NCI-H2107 treated with DMSO at 0.1 percent for 48 hours (cell line): ENCODE measurements around the gene SSRP1.
A peak's percentile ranks its signal among the peaks of the same experiment; 100 is the strongest.
"Not testable (repeated sequence)": the region's sequence is repeated elsewhere in the genome, so short reads cannot be mapped to it uniquely, and the experiment has no call there.

ENCODE experiments used
- DNase-seq: peaks from one replicate; lab custom pipeline; 2025; ENCODE audit not compliant: unreplicated experiment; lab: John Stamatoyannopoulos, UW

The SSRP1 gene

GRCh38 chr11:57339328-57339727 is 3.6 kb upstream of the SSRP1 start:
- DNase-seq = no peak

DNA sequence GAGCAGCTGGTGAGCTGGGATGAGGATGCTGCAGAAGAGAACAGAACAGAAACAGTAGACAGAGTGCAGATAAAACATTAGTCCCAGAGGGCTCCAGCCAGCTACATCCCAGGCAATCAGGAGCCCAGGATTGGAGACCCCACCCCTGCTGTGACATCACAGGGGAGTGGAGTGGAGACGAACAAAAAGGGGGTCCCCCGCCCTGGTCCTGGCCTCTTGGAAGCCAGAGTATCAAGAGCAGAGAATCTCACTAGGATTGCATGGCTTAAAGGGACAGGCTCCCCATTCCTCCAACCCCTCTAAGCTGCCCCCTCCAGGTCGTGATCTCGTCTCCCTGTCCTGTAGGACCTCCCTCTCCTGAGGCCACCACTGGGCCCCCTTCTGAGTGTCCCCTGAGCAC is 2.5 kb upstream of the SSRP1 start, which contains the start of gene P2RX3:
Gene P2RX3, plus strand, starts transcription at position 211 of the 400 bp plus-strand sequence. CDS start 199 bp downstream, outside the sequence.
- no peak for DNase-seq

DNA sequence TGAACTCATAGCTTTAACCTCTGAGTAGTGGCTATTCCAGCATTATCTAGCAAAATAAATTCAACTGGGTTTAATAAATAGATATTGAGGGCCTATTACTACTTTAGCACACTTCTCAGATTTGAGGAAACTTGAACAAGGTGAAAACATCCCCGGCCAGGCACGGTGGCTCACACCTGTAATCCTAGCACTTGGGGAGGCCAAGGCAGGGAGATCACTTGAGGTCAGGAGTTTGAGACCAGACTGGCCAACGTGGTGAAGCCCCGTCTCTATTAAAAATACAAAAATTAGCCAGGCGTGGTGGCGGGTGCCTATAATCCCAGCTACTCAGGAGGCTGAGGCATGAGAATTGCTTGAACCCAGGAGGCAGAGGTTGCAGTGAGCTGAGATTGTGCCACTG is 1.2 kb upstream of the SSRP1 start:
- not testable (repeated sequence) for DNase-seq

DNA sequence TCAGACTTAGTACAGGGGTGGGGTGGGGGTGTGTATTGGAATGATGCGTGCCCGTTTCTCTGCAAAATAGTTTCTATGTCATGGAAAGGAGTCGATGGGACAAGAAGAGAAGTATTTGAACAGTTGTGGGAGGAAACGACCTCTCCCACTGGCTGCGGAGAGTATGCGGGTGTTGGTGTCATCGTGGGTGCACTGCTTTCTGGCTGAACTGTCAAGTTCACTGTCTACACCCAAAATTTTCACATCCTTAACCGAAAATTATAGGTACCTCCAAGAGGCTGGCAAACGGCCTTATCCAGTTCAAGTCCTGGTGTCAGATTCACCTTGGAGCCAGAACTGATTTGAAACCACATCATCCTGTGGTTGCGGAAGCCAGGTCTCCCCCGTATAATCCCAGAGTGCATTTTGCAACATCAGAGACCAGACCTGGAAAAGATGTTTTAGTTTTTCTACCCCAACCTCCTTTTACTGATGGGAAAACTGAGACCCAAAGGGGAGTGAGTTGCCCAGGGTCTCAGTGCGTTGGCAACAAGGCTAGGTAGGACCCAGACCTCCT is 497 bp upstream of the SSRP1 start:
- DNase-seq = no peak

DNA sequence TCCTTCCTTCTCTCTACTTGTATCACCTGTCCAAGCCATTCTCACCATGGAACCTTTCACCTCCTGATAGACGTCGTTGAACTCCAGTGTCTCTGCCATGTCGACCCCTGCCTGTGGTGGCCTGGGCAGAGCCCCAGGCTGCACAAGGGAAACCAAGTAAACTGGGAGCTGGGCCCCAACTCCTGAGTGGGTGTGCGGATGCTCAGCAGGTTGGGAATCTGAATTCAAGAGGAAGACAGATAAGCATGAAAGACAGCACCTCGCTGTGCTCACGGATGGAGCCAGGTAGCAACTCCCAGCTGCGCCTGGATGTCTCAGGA is 709 bp downstream of the SSRP1 start:
- DNase-seq = no peak

GRCh38 chr11:57332694-57333440 is 2.8 kb downstream of the SSRP1 start:
- no peak for DNase-seq

- DNase-seq = no peak
Observed at GRCh38 chr11:57331720-57332119, 4.0 kb downstream of the SSRP1 start.

GRCh38 chr11:57330029-57330428 is 5.7 kb downstream of the SSRP1 start:
- DNase-seq = no peak

DNA sequence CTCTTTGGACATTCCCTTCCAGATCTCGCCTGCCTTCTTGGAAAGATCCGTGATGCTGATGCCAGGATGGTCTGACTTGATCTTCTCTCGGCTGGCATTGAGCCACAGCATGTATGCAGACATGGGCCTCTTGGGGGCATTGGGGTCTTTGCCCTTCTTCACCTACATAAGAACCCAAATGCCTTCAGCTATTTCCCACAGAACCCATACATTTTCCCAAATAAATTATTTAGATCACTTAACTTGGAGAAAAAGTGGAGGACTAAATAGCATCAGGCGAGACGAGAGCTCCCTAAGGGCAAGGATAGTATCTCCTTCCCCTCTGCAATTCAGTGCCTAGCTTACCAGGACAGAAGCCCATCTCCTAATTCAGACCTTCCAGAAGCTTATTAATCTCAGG is 8.0 kb downstream of the SSRP1 start:
- no peak for DNase-seq

GRCh38 chr11:57325735-57326048 is 10.0 kb downstream of the SSRP1 start:
- peak; percentile 44 for DNase-seq

DNA sequence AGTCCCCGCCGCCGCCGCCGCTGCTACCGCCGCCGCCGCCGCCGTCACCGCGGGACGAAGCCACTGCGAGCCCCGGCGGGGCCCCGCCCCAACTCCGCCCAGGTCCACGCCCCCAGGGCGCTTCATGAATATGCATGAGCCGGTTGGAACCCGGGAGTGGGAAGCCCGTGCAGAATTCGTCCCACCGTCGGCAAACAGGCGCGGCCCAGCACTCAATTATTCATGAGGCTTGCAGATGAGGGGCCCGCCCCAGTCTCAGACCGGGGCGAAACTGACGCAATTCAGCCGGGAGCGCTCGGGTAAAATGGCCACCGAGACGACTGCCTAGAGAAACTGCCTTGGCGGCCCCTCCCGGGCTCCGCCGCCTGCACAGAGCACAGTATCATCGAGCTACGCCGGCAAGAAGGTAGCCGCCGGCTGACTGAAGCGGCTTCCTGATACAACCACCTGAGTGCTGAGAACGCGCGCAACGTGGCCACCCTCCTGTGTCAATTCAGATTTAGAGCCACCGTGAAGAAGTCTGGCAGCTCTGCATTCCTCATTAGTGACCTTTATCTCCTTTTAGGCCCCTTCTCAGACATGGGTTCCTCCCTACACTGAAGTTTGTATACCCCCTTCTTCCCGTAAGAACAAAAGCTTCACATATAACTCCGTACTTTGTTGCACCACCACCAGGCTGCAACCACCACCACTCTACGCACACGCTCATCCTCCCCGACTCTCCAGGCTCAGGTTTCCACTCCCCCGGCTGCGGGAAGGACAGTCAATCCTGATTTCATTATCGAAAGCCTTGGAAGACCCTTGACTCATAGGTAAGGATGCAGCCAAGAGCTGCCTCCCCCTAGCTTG is 10.6 kb downstream of the SSRP1 start, which contains the start of gene TNKS1BP1:
Gene TNKS1BP1, minus strand, starts transcription at position 67 of the 849 bp plus-strand sequence. CDS start 3,067 bp downstream, outside the sequence.
- DNase-seq = peak; percentile 91

DNA sequence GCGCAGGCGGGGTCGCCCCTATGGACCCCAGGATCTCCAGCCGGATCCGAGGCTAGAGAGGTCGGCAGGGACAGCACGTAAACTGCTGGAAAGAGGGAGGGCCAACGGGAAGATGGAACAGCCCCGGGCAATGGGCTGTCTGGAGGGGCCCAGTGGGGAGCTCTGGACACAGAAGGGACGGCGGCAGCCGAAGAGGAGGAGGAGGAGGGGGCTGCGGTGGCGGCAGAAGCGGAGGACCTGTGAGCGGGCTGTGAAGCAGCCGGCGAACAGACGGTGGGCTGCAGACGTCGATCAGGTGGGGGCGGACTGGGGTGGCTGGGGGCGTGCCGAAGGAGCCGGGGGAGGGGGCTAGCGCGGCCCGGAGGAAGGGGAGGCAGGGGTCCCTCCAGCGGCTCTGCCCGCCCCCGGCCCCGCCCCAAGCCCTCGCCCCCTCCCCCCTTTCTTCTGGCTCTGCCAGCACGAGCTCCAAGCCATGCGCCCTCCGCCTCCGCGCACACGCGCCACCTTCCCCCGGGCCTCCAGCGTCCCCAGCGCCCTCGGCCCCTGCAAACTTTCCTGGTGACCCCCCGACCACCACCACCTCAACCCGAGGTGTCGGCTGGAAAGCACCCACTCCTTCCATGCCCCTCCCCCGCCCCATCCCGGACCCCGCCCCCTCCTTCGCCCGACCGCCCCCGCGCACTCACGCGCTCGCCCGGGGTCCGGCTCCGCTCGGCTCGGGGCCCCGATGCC is 11.4 kb downstream of the SSRP1 start:
- DNase-seq = no peak

DNA sequence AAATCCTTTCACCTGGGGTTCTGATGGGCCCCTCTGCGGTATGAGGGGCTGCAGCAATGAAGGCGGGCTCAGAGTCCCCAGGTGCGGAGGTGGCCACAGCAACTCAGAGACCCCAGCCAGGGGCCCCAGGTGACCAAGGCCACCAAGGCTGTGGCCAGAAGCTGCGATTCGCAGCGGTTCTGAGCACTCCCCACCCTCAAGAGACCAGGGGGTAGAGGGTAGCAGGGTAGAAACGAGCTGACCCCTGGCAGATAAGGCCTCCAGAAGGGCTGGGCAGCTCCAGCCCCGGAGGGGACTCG is 11.9 kb downstream of the SSRP1 start:
- no peak for DNase-seq

DNA sequence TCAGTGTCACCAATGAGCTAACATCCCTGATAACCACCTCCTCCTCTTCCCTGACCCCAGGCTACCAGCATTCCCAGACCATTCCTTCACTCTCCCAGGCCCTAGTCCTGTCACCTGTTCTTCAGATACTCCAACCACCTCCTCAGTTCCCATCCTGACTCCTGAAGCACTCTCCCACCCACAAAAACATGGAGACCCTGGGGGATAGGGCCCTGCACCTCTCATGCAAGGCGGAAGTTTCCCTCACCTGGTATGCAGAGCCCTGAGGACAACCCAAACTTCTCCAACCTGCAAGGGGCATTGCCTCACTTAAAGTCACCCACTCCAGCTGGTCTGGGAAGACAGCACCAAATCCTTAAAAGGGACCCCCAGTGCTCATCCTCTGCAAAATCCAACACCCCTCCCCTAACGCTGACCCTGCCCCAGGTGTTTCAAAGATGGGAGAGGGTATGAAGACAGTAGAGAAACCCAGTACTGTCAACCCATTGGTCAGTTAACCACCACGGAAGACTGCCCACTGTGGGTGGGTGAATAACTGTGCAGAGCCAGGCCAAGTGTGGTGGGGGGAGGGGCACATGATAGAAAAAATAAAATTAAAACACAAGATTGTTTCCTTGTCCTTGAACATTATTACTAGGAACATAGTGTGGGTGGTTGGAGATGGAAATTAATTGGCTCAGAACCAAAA is 12.4 kb downstream of the SSRP1 start:
- no peak for DNase-seq

DNA sequence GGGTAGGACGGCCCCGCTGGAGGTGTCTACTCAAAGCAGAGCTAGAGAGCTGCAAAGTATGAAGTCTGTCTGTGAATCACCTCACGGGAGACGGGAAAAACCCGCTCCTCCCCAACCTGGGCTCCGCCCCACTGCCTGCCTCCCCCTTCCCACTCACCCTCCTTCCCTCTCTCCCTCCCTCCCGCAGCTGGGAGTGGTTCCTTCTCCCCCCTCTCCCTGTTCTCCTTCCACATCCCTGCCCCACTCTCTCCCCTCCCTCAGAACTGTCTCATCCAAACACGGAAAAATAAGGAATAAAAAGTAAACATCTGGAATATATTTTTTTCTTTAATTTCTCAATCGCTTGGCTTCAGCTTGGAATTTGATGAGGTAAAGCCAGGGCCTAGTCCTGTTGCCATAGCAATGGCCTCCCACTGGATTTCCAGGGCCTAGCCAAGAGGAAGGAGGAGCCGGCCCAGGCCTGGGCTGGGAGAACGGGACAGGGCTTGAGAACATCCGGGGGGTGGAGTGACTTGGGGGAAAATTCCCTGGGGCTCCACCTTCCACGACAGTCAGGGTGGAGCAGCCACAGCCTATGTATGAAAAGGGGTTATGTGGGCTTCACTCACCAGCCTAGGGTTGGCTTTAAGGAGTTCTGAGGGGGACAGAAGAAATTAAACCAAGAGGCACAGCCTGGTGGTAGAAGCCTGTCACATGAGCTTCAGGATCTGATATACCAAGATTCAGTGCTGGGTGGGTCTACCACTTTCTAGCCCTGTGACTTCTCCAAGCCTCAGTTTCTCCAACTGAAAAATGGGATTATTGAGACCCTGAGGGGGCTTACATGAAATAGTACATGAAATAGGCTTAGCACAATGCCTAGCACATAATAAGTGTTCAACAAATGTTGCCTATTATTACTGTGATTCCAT is 13.2 kb downstream of the SSRP1 start:
- no peak for DNase-seq

- no peak for DNase-seq
Observed at GRCh38 chr11:57321388-57322255, 14.1 kb downstream of the SSRP1 start.

- DNase-seq = no peak
Observed at GRCh38 chr11:57320719-57321387, 14.8 kb downstream of the SSRP1 start.

DNA sequence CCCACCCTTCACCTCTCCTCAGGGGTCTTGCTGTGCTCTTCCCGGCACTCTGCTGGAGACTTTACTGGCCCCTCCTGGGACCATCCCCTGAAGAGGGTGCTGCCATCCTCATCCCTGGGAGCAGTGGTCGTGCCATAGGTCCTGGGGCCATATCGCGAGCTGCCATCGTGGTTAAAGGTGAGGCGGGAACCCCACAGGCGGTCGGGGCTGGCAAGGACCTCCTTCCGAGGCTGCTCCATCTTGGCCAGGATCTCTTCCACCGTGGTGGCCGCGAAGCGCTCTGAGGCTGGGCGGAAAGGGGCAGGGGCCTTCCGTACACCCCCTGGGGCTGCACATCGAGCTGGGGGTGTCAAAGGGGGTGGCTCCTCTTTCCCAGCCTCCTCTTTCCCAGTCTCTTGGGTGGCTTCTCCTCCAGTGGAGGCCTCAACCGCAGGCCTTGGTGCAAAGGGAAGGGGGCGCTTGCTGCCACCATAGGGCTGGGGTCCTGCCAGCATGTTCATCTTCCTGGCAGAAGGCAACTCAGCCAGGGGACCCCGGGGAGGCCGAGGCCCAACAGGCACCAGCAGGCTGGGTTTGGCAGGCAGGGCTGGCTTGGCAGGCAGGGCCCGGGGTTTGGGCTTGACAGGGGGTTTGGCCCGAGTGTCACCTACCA is 15.5 kb downstream of the SSRP1 start:
- DNase-seq = no peak
